Esophagus muscularis mucosa (tissue), 4 donors: ENCODE results near the gene KDM4D.

Source experiments
- EP300 ChIP-seq: sonication (generic); formaldehyde crosslinking; IDR thresholded peaks from one replicate; pipeline ENCODE4 v1.6.1; 2017; ENCODE audit warnings: antibody characterized with exemption
- POLR2A ChIP-seq: fragments of 450-650 bp; IDR thresholded peaks from one replicate; pipeline ENCODE4 v1.6.1; 2017; ENCODE audit warnings: antibody characterized with exemption, moderate library complexity, mild to moderate bottlenecking, low read depth
- POLR2AphosphoS5 ChIP-seq, 2 donors: sonication (generic); formaldehyde crosslinking; IDR thresholded peaks; one replicate each; pipeline ENCODE4 v1.6.1; 2017; ENCODE audit warnings: antibody characterized with exemption in 2 of 2
- TF ChIP-seq, protein P1 (sequence below), 3 experiments: fragments of 200-600 bp in 2 of 3; fragments of 450-650 bp in 1 of 3; sonication (generic) in 2 of 3; IDR thresholded peaks; one replicate each; pipeline ENCODE4 v1.5.1; 2017 to 2019; ENCODE audit warnings: antibody characterized with exemption in 3 of 3, mild to moderate bottlenecking in 2 of 3, moderate library complexity in 1 of 3

DNA sequence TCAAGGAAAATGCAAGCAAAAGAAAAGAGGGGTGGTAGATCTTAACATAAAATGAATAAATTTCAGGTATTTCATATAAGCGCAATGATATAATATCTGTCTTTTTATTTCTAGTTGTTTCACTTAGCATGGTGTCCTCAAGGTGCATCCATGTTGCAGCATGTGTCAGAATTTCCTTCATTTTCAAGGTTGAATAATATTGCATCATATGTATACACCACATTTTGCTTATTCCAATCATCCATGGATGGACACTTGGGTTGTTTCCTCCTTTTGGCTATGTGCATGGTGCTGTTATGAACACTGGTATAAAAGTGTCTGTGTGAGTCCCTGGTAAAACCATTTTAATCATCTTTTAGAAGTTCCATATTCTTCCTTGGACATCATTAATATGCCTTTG, 68.7 kb downstream of the KDM4D start:
- TF ChIP-seq, protein P1, sequence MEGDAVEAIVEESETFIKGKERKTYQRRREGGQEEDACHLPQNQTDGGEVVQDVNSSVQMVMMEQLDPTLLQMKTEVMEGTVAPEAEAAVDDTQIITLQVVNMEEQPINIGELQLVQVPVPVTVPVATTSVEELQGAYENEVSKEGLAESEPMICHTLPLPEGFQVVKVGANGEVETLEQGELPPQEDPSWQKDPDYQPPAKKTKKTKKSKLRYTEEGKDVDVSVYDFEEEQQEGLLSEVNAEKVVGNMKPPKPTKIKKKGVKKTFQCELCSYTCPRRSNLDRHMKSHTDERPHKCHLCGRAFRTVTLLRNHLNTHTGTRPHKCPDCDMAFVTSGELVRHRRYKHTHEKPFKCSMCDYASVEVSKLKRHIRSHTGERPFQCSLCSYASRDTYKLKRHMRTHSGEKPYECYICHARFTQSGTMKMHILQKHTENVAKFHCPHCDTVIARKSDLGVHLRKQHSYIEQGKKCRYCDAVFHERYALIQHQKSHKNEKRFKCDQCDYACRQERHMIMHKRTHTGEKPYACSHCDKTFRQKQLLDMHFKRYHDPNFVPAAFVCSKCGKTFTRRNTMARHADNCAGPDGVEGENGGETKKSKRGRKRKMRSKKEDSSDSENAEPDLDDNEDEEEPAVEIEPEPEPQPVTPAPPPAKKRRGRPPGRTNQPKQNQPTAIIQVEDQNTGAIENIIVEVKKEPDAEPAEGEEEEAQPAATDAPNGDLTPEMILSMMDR (IDR thresholded peaks at IDR 0.05) = no peak
- TF ChIP-seq POLR2A (no peak), POLR2AphosphoS5 (IDR thresholded peaks at IDR 0.05) (no peak), EP300 (no peak)
